GM21381 (cell line): Measurements from ENCODE around the gene BEST2.
A peak's percentile ranks its signal among the peaks of the same experiment; 100 is the strongest.

Experiments used
- ATAC-seq: cut with Tn5 transposase; IDR thresholded peaks from one replicate; pipeline ENCODE4 v1.9.1; 2021; ENCODE audit warnings: mild to moderate bottlenecking, moderate library complexity; ENCODE audit not compliant: unreplicated experiment

BEST2 gene

GRCh38 chr19:12730064-12730463 lies 21.5 kb upstream of the BEST2 start:
- ATAC-seq: no peak

GRCh38 chr19:12731337-12731736 lies 20.3 kb upstream of the BEST2 start:
- no peak for ATAC-seq

DNA sequence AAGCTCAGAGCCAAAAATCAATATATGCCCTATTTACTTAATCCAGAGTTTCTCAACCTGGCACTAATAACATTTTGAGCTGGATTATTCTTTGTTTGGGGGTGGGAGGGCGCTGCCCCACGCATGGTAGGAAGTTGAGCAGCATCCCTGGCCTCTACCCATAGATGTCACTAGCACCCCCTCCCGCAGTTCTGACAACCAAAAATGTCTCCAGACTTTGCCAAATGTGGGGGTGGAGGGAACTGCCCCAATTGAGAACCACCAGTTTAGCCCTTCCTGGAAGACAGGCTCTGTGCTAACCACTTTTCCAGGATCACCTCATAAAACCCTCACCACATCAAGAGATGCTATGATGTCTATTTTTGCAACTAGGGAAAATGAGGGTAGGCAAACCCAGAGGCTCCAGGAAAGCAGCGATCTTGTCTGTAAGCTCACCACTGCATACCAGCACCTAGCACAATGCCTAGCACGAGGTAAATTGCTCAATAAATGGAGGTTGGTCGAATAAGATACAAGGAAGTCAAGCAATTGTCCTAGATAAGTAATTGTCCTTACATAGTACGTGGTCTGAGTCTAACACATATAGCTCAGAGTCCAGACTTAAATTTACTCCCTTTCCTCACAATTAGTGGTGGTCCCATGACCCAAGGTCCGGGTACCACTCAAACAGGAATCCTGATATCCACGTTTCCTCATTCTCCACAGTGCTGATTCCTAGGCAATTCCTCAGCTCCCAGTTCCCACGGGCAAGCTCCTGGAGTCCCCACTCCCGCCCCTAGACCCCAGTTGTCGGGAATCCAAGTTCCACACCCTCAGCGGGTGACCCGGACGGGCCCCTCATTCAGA lies 18.0 kb upstream of the BEST2 start:
- ATAC-seq: no peak

- ATAC-seq: peak; percentile 70
Measured at GRCh38 chr19:12736995-12737834, 14.4 kb upstream of the BEST2 start, which contains the start of gene GET3. GET3 (plus strand) TSS chr19:12737497; CDS start chr19:12737506, 9 bp downstream.

GRCh38 chr19:12737835-12738351 lies 13.7 kb upstream of the BEST2 start:
- no peak for ATAC-seq

- ATAC-seq: no peak
Measured at GRCh38 chr19:12745166-12745897, 6.3 kb upstream of the BEST2 start.

DNA sequence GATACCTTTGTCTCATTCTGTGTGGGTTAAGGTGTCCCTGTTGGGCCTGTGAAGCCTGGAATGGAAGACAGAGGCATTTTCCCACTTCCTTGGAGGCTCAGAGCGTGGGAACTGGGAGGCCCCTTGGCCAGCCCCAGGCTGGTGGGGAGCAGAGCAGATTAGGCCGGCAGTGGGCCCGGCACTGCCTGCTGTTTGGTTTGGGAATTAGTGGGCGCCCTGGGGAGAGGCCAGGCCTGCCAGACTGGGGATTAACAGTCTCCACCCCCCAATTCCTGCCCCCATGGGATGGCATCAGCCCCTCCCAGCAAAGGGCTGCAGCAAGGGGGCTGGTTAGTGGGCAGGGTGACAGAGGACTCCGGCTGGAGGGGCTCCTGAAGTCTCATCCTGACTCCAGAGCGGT lies 3.1 kb upstream of the BEST2 start:
- no peak for ATAC-seq

- no peak for ATAC-seq
Measured at GRCh38 chr19:12749938-12750521, 1.6 kb upstream of the BEST2 start.

GRCh38 chr19:12750851-12751250 lies 740 bp upstream of the BEST2 start:
- ATAC-seq: no peak

DNA sequence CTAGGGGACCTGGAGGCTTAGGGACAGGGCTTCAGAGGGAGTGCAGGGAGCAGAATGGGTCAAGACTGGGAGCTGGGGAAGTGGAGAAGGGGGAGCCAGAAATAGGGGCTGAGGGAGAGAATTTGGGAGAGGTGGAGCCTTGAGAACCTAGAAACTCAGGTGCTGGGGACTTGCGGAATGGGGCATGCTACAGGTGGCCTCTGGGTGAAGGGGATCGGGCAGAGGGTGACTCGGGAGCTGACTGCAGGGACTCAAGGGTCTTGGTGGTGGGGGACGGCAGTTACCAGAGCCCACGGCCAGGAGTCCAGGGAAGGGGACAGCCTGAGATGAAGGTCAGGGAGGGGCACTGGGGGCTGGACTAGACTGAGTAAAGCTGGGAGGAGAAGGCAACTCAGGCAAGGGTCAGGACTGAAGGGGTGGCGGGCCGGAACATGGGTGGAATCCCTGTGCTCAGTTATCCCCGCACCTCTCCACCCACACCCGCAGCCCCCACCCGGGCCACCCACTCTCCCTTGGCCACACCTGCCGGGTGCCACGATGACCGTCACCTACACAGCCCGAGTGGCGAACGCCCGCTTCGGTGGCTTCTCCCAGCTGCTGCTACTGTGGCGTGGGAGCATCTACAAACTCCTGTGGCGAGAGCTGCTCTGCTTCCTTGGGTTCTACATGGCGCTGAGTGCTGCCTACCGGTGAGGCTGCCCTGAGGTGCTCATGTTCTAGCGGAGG lies 628 bp downstream of the BEST2 start:
- ATAC-seq: no peak

GRCh38 chr19:12754465-12755196 lies 3.0 kb downstream of the BEST2 start:
- ATAC-seq: no peak

GRCh38 chr19:12756150-12756883 lies 4.7 kb downstream of the BEST2 start:
- ATAC-seq: no peak

- no peak for ATAC-seq
Measured at GRCh38 chr19:12757544-12758274, 6.1 kb downstream of the BEST2 start.

DNA sequence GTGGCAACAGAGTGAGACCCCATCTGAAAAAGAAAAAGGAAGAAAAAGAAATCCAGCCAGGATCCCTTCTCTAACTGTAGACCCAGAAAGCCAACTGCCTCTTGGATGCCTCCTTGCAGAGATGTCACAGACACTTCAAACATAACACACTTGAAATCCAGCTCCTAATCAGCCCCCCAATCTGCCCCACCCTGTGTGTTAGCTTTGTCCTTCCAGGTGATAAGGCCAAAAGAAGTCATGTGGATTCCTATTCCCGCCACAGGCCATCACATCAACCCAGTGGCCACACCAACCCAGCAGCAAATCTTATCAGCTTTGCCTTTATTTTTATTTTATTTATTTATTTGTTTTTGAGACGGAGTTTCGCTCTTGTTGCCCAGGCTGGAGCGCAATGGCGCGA lies 8.1 kb downstream of the BEST2 start:
- no peak for ATAC-seq

DNA sequence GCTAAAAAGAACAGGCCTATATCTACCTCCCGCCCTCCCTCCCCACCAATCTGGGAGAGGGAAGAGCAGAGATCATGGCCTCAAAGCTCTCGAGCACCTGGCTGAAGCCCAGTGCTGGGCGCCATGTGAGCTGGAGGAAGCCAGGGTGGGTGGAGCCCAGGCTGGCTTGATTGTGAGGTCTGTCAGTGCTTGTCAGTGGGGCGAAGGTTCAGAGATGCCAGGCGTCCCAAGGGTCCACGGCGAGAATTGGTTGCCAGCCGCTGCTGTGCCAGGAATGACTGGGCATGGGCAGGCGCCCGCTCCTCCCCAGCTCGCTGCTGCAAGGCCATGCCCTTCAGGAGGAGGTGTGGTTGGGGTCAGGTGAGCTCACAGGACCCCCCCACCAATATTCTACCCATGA lies 11.5 kb downstream of the BEST2 start:
- ATAC-seq: no peak

DNA sequence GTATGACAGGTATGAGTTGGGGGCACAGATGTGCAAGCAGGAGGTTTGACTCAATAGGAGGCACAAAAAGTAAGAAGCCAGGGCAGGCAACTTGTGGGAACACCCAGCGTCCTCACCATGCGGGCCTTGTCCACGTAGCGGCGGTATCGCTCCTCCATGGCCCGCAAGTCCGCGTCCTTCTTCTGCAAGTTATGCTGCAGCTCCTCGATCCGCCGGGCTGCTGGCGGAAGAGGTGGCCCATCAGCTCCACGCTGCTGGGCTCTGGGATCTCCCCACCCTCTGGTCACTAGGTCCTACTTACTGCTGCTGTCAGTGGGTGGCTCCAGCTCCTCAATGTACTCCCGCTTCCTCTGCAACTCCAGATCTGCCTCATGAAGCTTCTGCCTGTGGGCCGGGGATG lies 13.1 kb downstream of the BEST2 start:
- no peak for ATAC-seq

GRCh38 chr19:12766051-12766521 lies 14.5 kb downstream of the BEST2 start:
- ATAC-seq: no peak

- ATAC-seq: no peak
Measured at GRCh38 chr19:12767150-12767549, 15.6 kb downstream of the BEST2 start.
